Measurements from ENCODE around the gene TMEM119. TPM values are rescaled to one million over a fixed set of nuclear protein-coding genes. Genes with fewer than 3 reads are reported as not detected.
A peak's percentile ranks its signal among the peaks of the same experiment; 100 is the strongest.

TMEM119 gene
- total RNA-seq, 1 donor from 2014 or later: 27.2 TPM

DNA sequence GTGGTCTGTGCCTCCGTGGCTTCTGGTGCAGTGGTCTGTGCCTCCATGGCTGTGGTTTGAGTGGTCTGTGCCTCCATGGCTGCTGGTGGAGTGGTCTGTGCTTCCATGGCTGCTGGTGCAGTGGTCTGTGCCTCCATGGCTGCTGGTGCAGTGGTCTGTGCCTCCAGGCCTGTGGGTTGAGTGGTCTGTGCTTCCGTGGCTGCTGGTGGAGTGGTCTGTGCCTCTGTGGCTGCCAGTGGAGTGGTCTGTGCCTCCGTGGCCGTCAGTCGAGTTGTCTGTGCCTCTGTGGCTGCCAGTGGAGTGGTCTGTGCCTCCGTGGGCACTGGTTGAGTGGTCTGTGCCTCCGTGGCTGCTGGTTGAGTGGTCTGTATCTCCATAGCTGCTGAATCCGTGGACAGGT, 25.7 kb upstream of the TMEM119 start:
- no peak for DNase-seq (ENCODE audit: extremely low spot score, unreplicated experiment)
- H3K27ac Mint-ChIP-seq: no peak overlapping the region

DNA sequence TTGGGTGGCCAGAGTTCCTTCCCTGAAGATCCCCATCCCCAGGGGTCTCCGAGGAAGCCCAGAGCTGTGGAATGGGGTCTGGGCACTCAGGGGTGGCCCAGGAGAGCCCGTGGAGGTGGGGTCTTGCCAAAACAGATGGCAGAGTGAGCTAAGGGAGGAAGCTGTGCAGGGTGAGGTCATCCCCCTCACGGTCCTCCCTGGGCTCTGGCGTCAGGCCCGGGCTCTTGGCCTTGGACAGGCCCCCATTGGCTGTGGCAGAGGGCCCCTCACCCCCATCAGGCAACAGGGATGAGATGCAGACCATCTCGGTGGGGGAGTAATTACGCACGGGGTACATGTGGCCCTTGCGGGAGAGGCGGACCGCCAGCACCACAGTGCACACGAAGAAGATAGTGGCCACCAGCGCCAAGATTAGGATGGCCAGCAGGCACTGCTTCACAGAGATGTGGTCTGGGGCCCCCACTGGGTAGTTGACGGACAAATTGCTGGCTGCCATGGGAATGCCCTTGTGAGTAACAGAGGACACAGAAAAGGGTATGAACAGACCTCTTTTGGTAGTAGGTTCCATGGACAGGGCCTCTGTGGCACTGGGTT, 25.1 kb upstream of the TMEM119 start:
- H3K4me3 Mint-ChIP-seq: no peak overlapping the region
- no peak overlapping the region for H3K27ac Mint-ChIP-seq
- no peaks in the 10 kb centered on the region for H3K36me3 Mint-ChIP-seq
- no peak for TF ChIP-seq CTCF (conservative IDR thresholded peaks at IDR 0.05)
- H3K27me3 Mint-ChIP-seq: peaks cover 3% of the 10 kb centered on the region
- peaks cover 20% of the 10 kb centered on the region for H3K4me1 Mint-ChIP-seq (ENCODE audit: unreplicated experiment)
- H3K9me3 Mint-ChIP-seq: peaks cover 3% of the 10 kb centered on the region
- no peak for DNase-seq (ENCODE audit: extremely low spot score, unreplicated experiment)

More for the DNA sequence above, 25.7 kb upstream of the TMEM119 start:
- Mint-ChIP-seq H3K4me1 (ENCODE audit: unreplicated experiment) (peaks cover 21% of the 10 kb centered on the region), H3K36me3 (no peaks in the 10 kb centered on the region), H3K9me3 (peaks cover 3% of the 10 kb centered on the region), H3K4me3 (no peak overlapping the region), H3K27me3 (peaks cover 3% of the 10 kb centered on the region)
- no peak for TF ChIP-seq CTCF (conservative IDR thresholded peaks at IDR 0.05)

DNA sequence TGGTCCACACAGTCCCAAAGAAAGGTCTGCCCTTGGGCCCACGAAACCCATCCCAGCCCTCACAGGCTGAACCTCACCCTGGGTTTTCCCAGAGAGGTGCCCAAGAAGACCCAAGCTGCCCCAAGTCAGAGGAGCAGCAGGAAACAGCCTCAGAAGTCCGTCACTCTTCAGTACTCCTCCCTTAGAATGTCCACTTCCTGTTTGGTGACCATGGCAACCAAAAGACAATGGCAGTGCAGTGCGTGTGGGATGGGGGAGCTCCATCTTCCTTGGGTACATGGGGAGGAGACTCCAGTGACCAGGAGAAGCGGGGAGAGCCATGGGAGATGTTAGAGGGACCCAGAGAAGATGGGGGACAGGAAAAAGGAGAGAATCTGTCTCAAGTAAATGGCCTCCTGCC, 24.5 kb upstream of the TMEM119 start:
- peak overlapping the region; percentile 76 for H3K27ac Mint-ChIP-seq
- peaks cover 3% of the 10 kb centered on the region for H3K9me3 Mint-ChIP-seq
- peaks cover 22% of the 10 kb centered on the region for H3K4me1 Mint-ChIP-seq (ENCODE audit: unreplicated experiment)
- peaks cover 3% of the 10 kb centered on the region for H3K27me3 Mint-ChIP-seq
- H3K4me3 Mint-ChIP-seq: no peak overlapping the region
- H3K36me3 Mint-ChIP-seq: no peaks in the 10 kb centered on the region
- TF ChIP-seq CTCF (conservative IDR thresholded peaks at IDR 0.05): no peak
- no peak for DNase-seq (ENCODE audit: extremely low spot score, unreplicated experiment)

- Mint-ChIP-seq H3K36me3 (no peaks in the 10 kb centered on the region), H3K9me3 (peaks cover 3% of the 10 kb centered on the region), H3K27ac (no peak overlapping the region), H3K4me3 (no peak overlapping the region), H3K27me3 (peaks cover 3% of the 10 kb centered on the region), H3K4me1 (ENCODE audit: unreplicated experiment) (peaks cover 22% of the 10 kb centered on the region)
- DNase-seq (ENCODE audit: extremely low spot score, unreplicated experiment): no peak
- no peak for TF ChIP-seq CTCF (conservative IDR thresholded peaks at IDR 0.05)
Measured at GRCh38 chr12:108621161-108621560, 23.3 kb upstream of the TMEM119 start.

GRCh38 chr12:108620236-108620879, 22.5 kb upstream of the TMEM119 start:
- no peak for DNase-seq (ENCODE audit: extremely low spot score, unreplicated experiment)
- peak overlapping the region; percentile 42 for H3K27ac Mint-ChIP-seq
- peaks cover 22% of the 10 kb centered on the region for H3K4me1 Mint-ChIP-seq (ENCODE audit: unreplicated experiment)
- H3K4me3 Mint-ChIP-seq: no peak overlapping the region
- H3K36me3 Mint-ChIP-seq: no peaks in the 10 kb centered on the region
- H3K27me3 Mint-ChIP-seq: peaks cover 3% of the 10 kb centered on the region
- H3K9me3 Mint-ChIP-seq: peaks cover 3% of the 10 kb centered on the region
- no peak for TF ChIP-seq CTCF (conservative IDR thresholded peaks at IDR 0.05)

Measured in type B pancreatic cell (in vitro differentiated cells).